Middle frontal gyrus (tissue), 1 donor: ENCODE data around the gene FAM156A.
"Not testable (repeated sequence)": the region's sequence is repeated elsewhere in the genome, so short reads cannot be mapped to it uniquely, and the experiment has no call there.

Experiments
- DNase-seq: peaks from one replicate; pipeline ENCODE4 v3.0.0-alpha.2; 2015; ENCODE audit warnings: low spot score; ENCODE audit errors: extremely low spot score

Gene FAM156A

GRCh38 chrX:52905531-52905930 lies 52.8 kb downstream of the FAM156A start:
- not testable (repeated sequence) for DNase-seq
